GM12865 (cell line): Measurements from ENCODE around the gene MAN1A1.
"Not testable (repeated sequence)": the region's sequence is repeated elsewhere in the genome, so short reads cannot be mapped to it uniquely, and the experiment has no call there.

Source experiments
- DNase-seq: peaks from one replicate; pipeline ENCODE4 v3.0.0; 2010; ENCODE audit warnings: low read depth
- H3K4me3 ChIP-seq: 2 replicates; pipeline ENCODE4 v1.5.1; 2011; ENCODE audit warnings: mild to moderate bottlenecking, low read depth, low read length, control low read depth
- CTCF ChIP-seq: IDR thresholded peaks from 2 replicates; pipeline ENCODE4 v1.5.1; 2011; ENCODE audit warnings: low read length, control low read depth, low read depth, inconsistent platforms; ENCODE audit not compliant: insufficient read depth; ENCODE audit errors: missing control alignments

MAN1A1 gene

DNA sequence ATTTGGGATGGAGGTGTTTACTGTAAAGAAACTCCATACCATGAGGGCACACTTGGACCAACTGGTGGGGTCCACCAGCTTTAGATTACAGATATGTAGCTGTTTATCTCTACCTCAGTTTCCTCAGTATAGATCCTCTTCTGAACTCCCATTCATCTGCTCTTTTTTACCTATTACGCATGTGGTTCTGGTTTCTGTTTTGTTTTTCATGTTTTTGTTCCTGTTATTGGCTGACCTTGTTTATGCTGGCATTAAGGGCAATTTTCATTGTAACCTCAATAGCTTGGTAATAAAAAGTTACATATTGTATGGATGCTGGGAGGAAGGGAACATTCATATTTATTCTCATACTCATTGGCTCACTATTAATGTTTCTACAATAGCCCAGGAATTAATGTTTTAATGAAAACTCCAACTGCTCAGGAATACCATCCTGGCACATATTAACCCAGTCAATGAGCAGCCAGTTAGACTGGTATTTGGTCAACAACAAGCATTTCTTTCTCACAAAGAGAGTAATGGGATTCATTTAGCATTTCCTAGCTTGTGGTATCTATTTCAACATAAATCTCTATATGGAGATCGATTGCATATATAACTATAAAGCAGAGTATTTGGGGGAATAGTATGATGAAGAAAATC, 187.3 kb downstream of the MAN1A1 start:
- H3K4me3 ChIP-seq = no peak overlapping the region
- no peak for DNase-seq
- TF ChIP-seq CTCF = no peak

GRCh38 chr6:119161438-119161837, 188.1 kb downstream of the MAN1A1 start:
- no peak for TF ChIP-seq CTCF
- no peak overlapping the region for H3K4me3 ChIP-seq
- no peak for DNase-seq

DNA sequence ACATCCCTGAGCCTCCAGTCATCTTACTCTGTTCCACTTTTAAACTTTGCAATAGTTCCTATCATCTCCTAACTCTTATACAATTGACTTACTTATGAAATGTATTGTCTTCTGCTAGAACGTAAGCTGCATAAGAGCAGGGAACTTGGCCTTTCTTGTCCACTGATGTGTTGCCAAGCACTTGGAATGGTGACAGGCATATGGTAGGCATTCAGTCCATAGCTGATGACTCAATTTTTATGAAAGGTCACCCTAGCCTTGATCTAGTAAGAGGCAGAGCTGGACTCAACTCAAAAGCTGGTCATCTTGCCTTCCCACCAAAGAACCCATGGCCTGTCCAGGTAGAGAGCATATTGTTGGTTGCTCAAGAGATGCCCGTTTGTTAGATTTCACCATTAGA, 188.7 kb downstream of the MAN1A1 start:
- no peak for TF ChIP-seq CTCF
- DNase-seq = no peak
- no peak overlapping the region for H3K4me3 ChIP-seq

- no peak for DNase-seq
- H3K4me3 ChIP-seq = no peak overlapping the region
- TF ChIP-seq CTCF = no peak
Measured at GRCh38 chr6:119158057-119158848, 191.3 kb downstream of the MAN1A1 start.

DNA sequence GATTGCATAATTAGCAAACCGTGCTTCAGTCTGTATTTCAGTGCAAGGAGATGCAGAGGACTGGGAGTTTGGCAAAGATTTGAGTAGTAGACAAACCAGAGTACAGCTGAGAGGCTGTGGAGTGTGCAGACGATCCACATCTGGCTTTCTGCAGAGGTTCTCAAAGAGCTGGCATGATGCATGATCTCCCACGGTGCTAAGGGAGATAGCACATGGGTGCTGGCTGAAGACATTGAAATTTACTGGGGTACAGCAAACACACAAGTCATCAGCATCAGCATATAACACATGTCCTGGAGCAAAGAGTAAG, 192.1 kb downstream of the MAN1A1 start:
- no peak overlapping the region for H3K4me3 ChIP-seq
- TF ChIP-seq CTCF = no peak
- DNase-seq = no peak

DNA sequence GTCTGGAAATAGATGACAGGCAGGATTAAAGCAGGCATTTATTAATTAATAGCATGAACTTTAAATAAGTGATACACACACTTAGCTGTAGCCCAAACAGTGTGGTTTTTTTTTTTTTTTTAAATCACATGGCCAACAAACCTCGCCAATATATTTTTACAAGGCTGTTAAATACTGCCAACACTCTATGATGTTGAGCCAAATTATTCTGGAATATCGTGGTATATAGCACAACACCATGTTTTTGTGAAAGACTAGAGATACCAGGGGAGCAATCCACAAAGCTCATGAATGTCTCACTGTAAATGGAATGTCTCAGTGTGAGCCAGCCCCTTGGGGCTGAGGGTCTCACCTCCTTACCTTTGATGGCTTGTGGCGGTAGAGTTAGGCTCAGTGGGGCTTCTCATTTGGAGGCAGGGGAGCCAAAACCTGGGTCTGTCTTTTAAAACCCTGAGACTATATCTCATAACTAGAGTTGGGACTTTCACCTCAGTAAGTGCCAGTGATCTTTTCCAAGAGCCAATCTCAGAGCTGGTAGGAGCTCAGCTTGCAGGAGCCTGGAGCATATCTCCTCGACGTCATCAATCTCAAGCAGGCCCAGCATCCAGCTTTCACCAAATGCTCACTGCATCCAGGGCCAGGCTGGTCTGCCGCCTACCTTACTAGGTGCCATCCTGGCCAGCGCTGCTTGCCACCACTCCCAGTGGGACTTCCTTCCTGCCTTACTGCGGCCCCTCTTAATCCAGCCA, 192.6 kb downstream of the MAN1A1 start:
- no peak overlapping the region for H3K4me3 ChIP-seq
- no peak for TF ChIP-seq CTCF
- DNase-seq = no peak

GRCh38 chr6:119156082-119156481, 193.5 kb downstream of the MAN1A1 start:
- not testable (repeated sequence) for H3K4me3 ChIP-seq, DNase-seq
